ENCODE results near the gene SPAG16. TPM values are rescaled to one million over a fixed set of nuclear protein-coding genes. Genes with fewer than 3 reads are reported as not detected.
"Not testable (repeated sequence)": the region's sequence is repeated elsewhere in the genome, so short reads cannot be mapped to it uniquely, and the experiment has no call there.

Gene SPAG16
- total and polyA plus RNA-seq, 3 experiments from 2014 or later: 7.7 to 15.3 (median 8.2) TPM

DNA sequence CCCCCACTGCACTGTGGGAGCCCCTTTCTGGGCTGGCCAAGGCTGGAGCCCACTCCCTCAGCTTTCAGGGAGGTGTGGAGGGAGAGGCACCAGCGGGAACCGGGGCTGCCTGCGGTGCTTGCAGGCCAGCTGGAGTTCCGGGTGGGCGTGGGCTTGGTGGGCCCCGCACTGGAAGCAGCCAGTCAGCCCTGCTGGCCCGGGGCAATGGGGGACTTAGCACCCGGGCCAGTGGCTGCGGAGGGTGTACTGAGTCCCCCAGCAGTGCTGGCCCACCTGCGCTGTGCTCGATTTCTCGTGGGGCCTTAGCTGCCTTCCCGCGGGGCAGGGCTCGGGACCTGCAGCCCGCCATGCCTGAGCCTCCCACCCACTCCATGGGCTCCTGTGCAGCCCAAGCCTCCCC lies 434.1 kb downstream of the SPAG16 start:
- H3K4me1 Mint-ChIP-seq; H3K27ac ChIP-seq (ENCODE audit: low read depth, low read length); H3K4me1 ChIP-seq (ENCODE audit: insufficient read depth, low read length); H3K27ac Mint-ChIP-seq; H3K36me3 Mint-ChIP-seq; H3K36me3 ChIP-seq (ENCODE audit: insufficient read depth, low read length); H3K9me3 Mint-ChIP-seq; POLR2A ChIA-PET; CTCF ChIA-PET; DNase-seq; H3K4me3 Mint-ChIP-seq; H3K27me3 ChIP-seq (ENCODE audit: insufficient read depth, low read length, poor library complexity, severe bottlenecking); H3K4me3 ChIP-seq (ENCODE audit: low read length); H3K27me3 Mint-ChIP-seq; H3K9me3 ChIP-seq (ENCODE audit: low read length): not testable (repeated sequence)

DNA sequence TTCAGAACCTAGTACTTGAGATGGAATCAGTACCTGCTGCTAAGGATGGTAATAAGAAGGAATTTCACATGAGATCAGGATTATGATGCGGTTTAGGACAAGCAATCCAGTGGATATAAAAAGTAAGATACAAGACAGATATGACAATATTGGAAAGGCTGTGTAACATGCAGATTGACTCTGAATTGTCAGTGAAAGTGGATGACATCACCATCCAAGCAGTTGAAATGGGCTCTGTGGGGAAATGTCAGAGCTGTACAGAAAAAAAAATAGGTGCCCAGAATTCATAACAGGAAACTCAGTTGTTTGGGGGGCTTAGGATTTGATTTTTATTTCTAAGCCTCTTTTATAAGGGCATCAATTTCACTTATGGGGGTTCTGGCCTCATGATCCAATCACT lies 438.3 kb downstream of the SPAG16 start:
- Mint-ChIP-seq H3K27ac (no peak overlapping the region), H3K4me3 (no peak overlapping the region), H3K9me3 (peaks cover 0 to 6% (median 5%) of the 10 kb centered on the region in 5 donors), H3K36me3 (no peaks in the 10 kb centered on the region), H3K4me1 (no peaks in the 10 kb centered on the region), H3K27me3 (no peaks in the 10 kb centered on the region)
- no peaks in the 10 kb centered on the region for H3K36me3 ChIP-seq (ENCODE audit: insufficient read depth, low read length)
- ChIA-PET CTCF (no interaction called here), POLR2A (no interaction called here)
- no peaks in the 10 kb centered on the region for H3K27me3 ChIP-seq (ENCODE audit: insufficient read depth, low read length, poor library complexity, severe bottlenecking)
- no peak overlapping the region for H3K27ac ChIP-seq (ENCODE audit: low read depth, low read length)
- H3K4me1 ChIP-seq (ENCODE audit: insufficient read depth, low read length): no peaks in the 10 kb centered on the region
- no peak overlapping the region for H3K4me3 ChIP-seq (ENCODE audit: low read length)
- DNase-seq: no peak
- H3K9me3 ChIP-seq (ENCODE audit: low read length): no peaks in the 10 kb centered on the region

GRCh38 chr2:213723041-213723560 lies 438.8 kb downstream of the SPAG16 start:
- Mint-ChIP-seq H3K27ac (no peak overlapping the region), H3K36me3 (no peaks in the 10 kb centered on the region), H3K4me1 (no peaks in the 10 kb centered on the region), H3K4me3 (no peak overlapping the region), H3K9me3 (peaks cover 0 to 6% (median 5%) of the 10 kb centered on the region in 5 donors), H3K27me3 (no peaks in the 10 kb centered on the region)
- Histone ChIP-seq H3K4me3 (ENCODE audit: low read length) (no peak overlapping the region), H3K4me1 (ENCODE audit: insufficient read depth, low read length) (no peaks in the 10 kb centered on the region), H3K27me3 (ENCODE audit: insufficient read depth, low read length, poor library complexity, severe bottlenecking) (no peaks in the 10 kb centered on the region), H3K9me3 (ENCODE audit: low read length) (no peaks in the 10 kb centered on the region), H3K27ac (ENCODE audit: low read depth, low read length) (no peak overlapping the region), H3K36me3 (ENCODE audit: insufficient read depth, low read length) (no peaks in the 10 kb centered on the region)
- POLR2A ChIA-PET: no interaction called here
- no peak for DNase-seq
- CTCF ChIA-PET: no interaction called here

DNA sequence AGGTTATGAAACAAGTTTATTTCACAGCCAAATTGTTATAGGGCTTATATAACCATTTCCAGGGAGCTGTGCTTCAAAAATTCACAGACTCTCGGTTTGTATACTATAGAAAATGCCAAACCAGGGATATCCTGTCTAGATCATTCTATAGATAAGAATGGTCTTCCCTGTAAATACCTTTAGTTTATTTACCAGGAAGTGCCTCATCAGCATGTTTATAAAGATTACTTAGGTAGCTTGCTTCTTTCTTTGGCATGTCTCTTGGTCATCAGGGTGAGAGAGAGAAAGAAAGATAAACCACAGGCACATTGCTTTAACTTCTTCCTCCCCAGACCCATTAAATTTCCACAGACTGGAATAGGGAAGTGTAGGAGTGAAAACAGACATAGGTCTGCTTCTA lies 439.4 kb downstream of the SPAG16 start:
- H3K4me3 Mint-ChIP-seq: no peak overlapping the region
- H3K9me3 Mint-ChIP-seq: peaks cover 0 to 6% (median 5%) of the 10 kb centered on the region in 5 donors
- no peak overlapping the region for H3K4me3 ChIP-seq (ENCODE audit: low read length)
- CTCF ChIA-PET: no interaction called here
- H3K36me3 ChIP-seq (ENCODE audit: insufficient read depth, low read length): no peaks in the 10 kb centered on the region
- no peak for DNase-seq
- H3K27me3 ChIP-seq (ENCODE audit: insufficient read depth, low read length, poor library complexity, severe bottlenecking): no peaks in the 10 kb centered on the region
- no peaks in the 10 kb centered on the region for H3K4me1 ChIP-seq (ENCODE audit: insufficient read depth, low read length)
- H3K27ac ChIP-seq (ENCODE audit: low read depth, low read length): no peak overlapping the region
- no peak overlapping the region for H3K27ac Mint-ChIP-seq
- no peaks in the 10 kb centered on the region for H3K27me3 Mint-ChIP-seq
- no peaks in the 10 kb centered on the region for H3K4me1 Mint-ChIP-seq
- POLR2A ChIA-PET: no interaction called here
- no peaks in the 10 kb centered on the region for H3K36me3 Mint-ChIP-seq
- no peaks in the 10 kb centered on the region for H3K9me3 ChIP-seq (ENCODE audit: low read length)

DNA sequence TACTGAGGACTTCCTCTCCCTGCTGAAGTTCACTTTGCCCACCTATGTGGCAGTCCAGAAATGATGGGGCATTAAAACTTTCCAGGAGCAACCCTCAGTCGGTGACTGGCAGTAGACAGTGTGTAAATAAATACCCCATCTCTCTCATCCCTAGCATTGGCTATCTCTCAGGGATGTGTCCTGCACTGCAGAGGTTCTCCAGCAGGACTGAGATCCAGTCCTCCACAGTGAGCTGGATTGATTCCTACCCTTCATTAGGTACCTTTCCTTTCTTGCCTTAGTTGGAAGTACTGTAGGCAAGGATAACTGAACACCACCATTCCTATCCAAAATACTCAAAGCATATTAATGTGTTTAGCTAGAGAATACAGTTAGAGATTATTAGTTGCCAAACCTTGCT lies 441.8 kb downstream of the SPAG16 start:
- peaks cover 0 to 6% (median 0%) of the 10 kb centered on the region in 5 donors for H3K9me3 Mint-ChIP-seq
- H3K4me3 Mint-ChIP-seq: no peak overlapping the region
- H3K36me3 Mint-ChIP-seq: no peaks in the 10 kb centered on the region
- no peak for DNase-seq
- H3K4me1 Mint-ChIP-seq: no peaks in the 10 kb centered on the region
- Histone ChIP-seq H3K36me3 (ENCODE audit: insufficient read depth, low read length) (no peaks in the 10 kb centered on the region), H3K27me3 (ENCODE audit: insufficient read depth, low read length, poor library complexity, severe bottlenecking) (no peaks in the 10 kb centered on the region), H3K9me3 (ENCODE audit: low read length) (no peaks in the 10 kb centered on the region), H3K27ac (ENCODE audit: low read depth, low read length) (no peak overlapping the region), H3K4me3 (ENCODE audit: low read length) (no peak overlapping the region), H3K4me1 (ENCODE audit: insufficient read depth, low read length) (no peaks in the 10 kb centered on the region)
- no peaks in the 10 kb centered on the region for H3K27me3 Mint-ChIP-seq
- no peak overlapping the region for H3K27ac Mint-ChIP-seq
- ChIA-PET POLR2A (no interaction called here), CTCF (no interaction called here)

GRCh38 chr2:213733893-213734292 lies 449.6 kb downstream of the SPAG16 start:
- ChIA-PET CTCF (no interaction called here), POLR2A (no interaction called here)
- Histone ChIP-seq H3K9me3 (ENCODE audit: low read length) (no peaks in the 10 kb centered on the region), H3K27me3 (ENCODE audit: insufficient read depth, low read length, poor library complexity, severe bottlenecking) (no peaks in the 10 kb centered on the region), H3K4me1 (ENCODE audit: insufficient read depth, low read length) (no peaks in the 10 kb centered on the region), H3K4me3 (ENCODE audit: low read length) (no peak overlapping the region), H3K27ac (ENCODE audit: low read depth, low read length) (no peak overlapping the region), H3K36me3 (ENCODE audit: insufficient read depth, low read length) (no peaks in the 10 kb centered on the region)
- DNase-seq: no peak
- Mint-ChIP-seq H3K27me3 (no peaks in the 10 kb centered on the region), H3K9me3 (peaks cover 0 to 3% (median 2%) of the 10 kb centered on the region in 5 donors), H3K27ac (no peak overlapping the region), H3K36me3 (peaks cover 0 to 2% (median 0%) of the 10 kb centered on the region in 3 donors), H3K4me3 (no peak overlapping the region), H3K4me1 (no peaks in the 10 kb centered on the region)

GRCh38 chr2:213740453-213740852 lies 456.2 kb downstream of the SPAG16 start:
- H3K4me3 ChIP-seq (ENCODE audit: low read length): no peak overlapping the region
- POLR2A ChIA-PET: no interaction called here
- DNase-seq: no peak
- Mint-ChIP-seq H3K9me3 (peaks cover 0 to 2% (median 0%) of the 10 kb centered on the region in 5 donors), H3K4me3 (no peak overlapping the region), H3K27me3 (no peaks in the 10 kb centered on the region), H3K4me1 (no peaks in the 10 kb centered on the region), H3K27ac (no peak overlapping the region), H3K36me3 (peaks cover 0 to 2% (median 0%) of the 10 kb centered on the region in 3 donors)
- H3K4me1 ChIP-seq (ENCODE audit: insufficient read depth, low read length): no peaks in the 10 kb centered on the region
- H3K9me3 ChIP-seq (ENCODE audit: low read length): no peaks in the 10 kb centered on the region
- H3K27me3 ChIP-seq (ENCODE audit: insufficient read depth, low read length, poor library complexity, severe bottlenecking): no peaks in the 10 kb centered on the region
- H3K36me3 ChIP-seq (ENCODE audit: insufficient read depth, low read length): no peaks in the 10 kb centered on the region
- no peak overlapping the region for H3K27ac ChIP-seq (ENCODE audit: low read depth, low read length)
- CTCF ChIA-PET: no interaction called here

DNA sequence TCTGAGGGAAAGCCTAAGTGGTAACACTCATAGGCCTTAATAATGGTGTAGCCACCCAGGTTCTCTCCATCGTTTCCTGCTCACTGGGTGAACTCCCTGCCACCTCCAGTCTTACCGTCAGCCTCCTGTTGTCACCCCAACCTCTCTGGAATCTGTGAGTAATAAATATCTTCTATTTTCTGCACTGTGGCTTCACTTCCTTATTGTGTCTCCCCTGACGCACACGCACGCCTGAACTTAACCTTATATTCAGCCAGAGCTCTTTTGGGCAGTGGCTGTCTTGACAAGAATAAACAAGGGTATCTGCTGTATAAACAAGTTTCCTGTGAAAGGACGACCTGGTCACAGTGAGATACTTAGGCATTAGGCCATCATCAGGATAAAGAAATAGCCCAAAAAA lies 467.2 kb downstream of the SPAG16 start:
- Mint-ChIP-seq H3K27ac (no peak overlapping the region), H3K36me3 (no peaks in the 10 kb centered on the region), H3K4me3 (no peak overlapping the region), H3K9me3 (no peaks in the 10 kb centered on the region), H3K4me1 (no peaks in the 10 kb centered on the region), H3K27me3 (no peaks in the 10 kb centered on the region)
- POLR2A ChIA-PET: no interaction called here
- Histone ChIP-seq H3K36me3 (ENCODE audit: insufficient read depth, low read length) (no peaks in the 10 kb centered on the region), H3K9me3 (ENCODE audit: low read length) (no peaks in the 10 kb centered on the region), H3K4me3 (ENCODE audit: low read length) (no peak overlapping the region), H3K4me1 (ENCODE audit: insufficient read depth, low read length) (no peaks in the 10 kb centered on the region), H3K27me3 (ENCODE audit: insufficient read depth, low read length, poor library complexity, severe bottlenecking) (no peaks in the 10 kb centered on the region), H3K27ac (ENCODE audit: low read depth, low read length) (no peak overlapping the region)
- CTCF ChIA-PET: no interaction called here
- no peak for DNase-seq

GRCh38 chr2:213752575-213752974 lies 468.3 kb downstream of the SPAG16 start:
- Mint-ChIP-seq H3K36me3 (no peaks in the 10 kb centered on the region), H3K27ac (no peak overlapping the region), H3K4me3 (no peak overlapping the region), H3K9me3 (no peaks in the 10 kb centered on the region), H3K27me3 (no peaks in the 10 kb centered on the region), H3K4me1 (no peaks in the 10 kb centered on the region)
- Histone ChIP-seq H3K36me3 (ENCODE audit: insufficient read depth, low read length) (no peaks in the 10 kb centered on the region), H3K4me3 (ENCODE audit: low read length) (no peak overlapping the region), H3K27me3 (ENCODE audit: insufficient read depth, low read length, poor library complexity, severe bottlenecking) (no peaks in the 10 kb centered on the region), H3K9me3 (ENCODE audit: low read length) (no peaks in the 10 kb centered on the region), H3K4me1 (ENCODE audit: insufficient read depth, low read length) (no peaks in the 10 kb centered on the region), H3K27ac (ENCODE audit: low read depth, low read length) (no peak overlapping the region)
- no peak for DNase-seq
- POLR2A ChIA-PET: no interaction called here
- CTCF ChIA-PET: no interaction called here

Data from CD8-positive, alpha-beta memory T cell (primary cell).